K562 (cell line): ENCODE results near the gene TOMM70. TPM values are rescaled to one million over a fixed set of nuclear protein-coding genes. Genes with fewer than 3 reads are reported as not detected.

Experiments used
- ATAC-seq: fragments of 200-7000 bp; cut with Tn5 transposase; 3 replicates; pipeline ENCODE4 v1.9.1; 2020; ENCODE audit warnings: moderate library complexity
- BruUV-seq: library from RNA; stranded (reverse); fragments of 400-500 nt; replicated peaks from 2 replicates; lab custom pipeline; 2021; lab: Mats Ljungman, UMichigan
- CTCF ChIA-PET: fragments of 300-600 bp; formaldehyde crosslinking; extraction: SDS; loops from one replicate; lab custom pipeline; 2021; ENCODE audit warnings: low intra/inter-chr PET ratio; lab: Yijun Ruan, JAX
- POLR2A ChIA-PET: fragments of 300-600, 350-650 bp; sonication (Branson Sonifier 250); formaldehyde crosslinking; extraction: SDS; loops from one replicate; lab custom pipeline; 2021; ENCODE audit warnings: antibody characterized with exemption, inconsistent platforms; lab: Yijun Ruan, JAX
- DNase-seq, 4 experiments: peaks; one replicate each; pipeline versions ENCODE4 v3.0.0 to v3.0.0-alpha.2; 2011 to 2018; ENCODE audit warnings: low spot score in 3 of 4, mixed read lengths in 3 of 4; ENCODE audit errors: extremely low read depth in 1 of 4
- FAIRE-seq: peaks from 2 replicates; lab custom pipeline; 2011; peaks lifted over from hg19 to GRCh38; lab: Jason Lieb, UNC
- H2AFZ ChIP-seq: 2 replicates; pipeline ENCODE4 v1.6.0; 2011; ENCODE audit warnings: low read depth, low read length, control low read depth, inconsistent platforms
- H3K27ac ChIP-seq: fragments of 200-600 bp; 3 replicates; pipeline ENCODE4 v1.8.0; 2011; ENCODE audit warnings: low read depth, mild to moderate bottlenecking, control low read depth, inconsistent platforms, low read length, moderate library complexity, mixed read lengths; ENCODE audit errors: extremely low read depth
- H3K27me3 ChIP-seq, 2 experiments: fragments of 300-600 bp in 1 of 2; 2 replicates in 1 of 2; 3 replicates in 1 of 2; pipeline versions ENCODE4 v1.6.0 to v1.8.0; 2011; ENCODE audit warnings: inconsistent platforms in 2 of 2, low read length in 2 of 2, mild to moderate bottlenecking in 1 of 2, mixed read lengths in 1 of 2, moderate library complexity in 1 of 2; ENCODE audit not compliant: control insufficient read depth in 2 of 2, insufficient read depth in 2 of 2
- H3K36me3 ChIP-seq: fragments of 300-600 bp; 3 replicates; pipeline ENCODE4 v1.8.0; 2011; ENCODE audit warnings: mild to moderate bottlenecking, low read length, inconsistent platforms; ENCODE audit not compliant: control insufficient read depth, insufficient read depth
- H3K4me1 ChIP-seq, 2 experiments: fragments of 200-600 bp in 1 of 2; replicated peaks in 1 of 2; 2 replicates in 1 of 2; 3 replicates in 1 of 2; pipeline versions ENCODE4 v1.5.1 to v1.8.0; 2011; ENCODE audit warnings: inconsistent platforms in 2 of 2, low read length in 2 of 2, mild to moderate bottlenecking in 1 of 2, mixed read lengths in 1 of 2, moderate library complexity in 1 of 2; ENCODE audit not compliant: control insufficient read depth in 2 of 2, insufficient read depth in 2 of 2
- H3K4me2 ChIP-seq: 2 replicates; pipeline ENCODE4 v1.6.1; 2011; ENCODE audit warnings: low read length, control low read depth, inconsistent platforms, mixed read lengths; ENCODE audit not compliant: insufficient read depth
- H3K4me3 ChIP-seq: fragments of 200-600 bp; sonication (generic), shearing (Covaris generic); 2 replicates; pipeline ENCODE4 v1.5.1; 2016; ENCODE audit warnings: control low read depth, inconsistent platforms
- H3K79me2 ChIP-seq: fragments of 200-600 bp; 3 replicates; pipeline ENCODE4 v1.8.0; 2011; ENCODE audit warnings: low read length, inconsistent platforms; ENCODE audit not compliant: control insufficient read depth, insufficient read depth
- H3K9ac ChIP-seq, 2 experiments: 2 replicates each; pipeline versions ENCODE4 v1.6.0 to v1.6.1; 2011; ENCODE audit warnings: low read depth in 2 of 2, low read length in 2 of 2, control low read depth in 1 of 2, inconsistent platforms in 1 of 2, mild to moderate bottlenecking in 1 of 2, mixed read lengths in 1 of 2; ENCODE audit not compliant: insufficient read depth in 1 of 2
- H3K9me1 ChIP-seq: one replicate; pipeline ENCODE4 v1.6.0; 2011; ENCODE audit warnings: inconsistent platforms, mild to moderate bottlenecking, low read length, moderate library complexity; ENCODE audit not compliant: control insufficient read depth, insufficient read depth
- H3K9me3 ChIP-seq: replicated peaks from 2 replicates; pipeline ENCODE4 v1.5.1; 2011; ENCODE audit warnings: low read depth, low read length, inconsistent platforms; ENCODE audit not compliant: control insufficient read depth, insufficient read depth
- H4K20me1 ChIP-seq: replicated peaks from 2 replicates; pipeline ENCODE4 v1.6.1; 2011; ENCODE audit warnings: low read length, inconsistent platforms, mixed read lengths; ENCODE audit not compliant: control insufficient read depth, insufficient read depth
- BRD4 ChIP-seq: fragments of 200-600 bp; sonication (generic); IDR thresholded peaks from 2 replicates; pipeline ENCODE4 v1.6.1; 2017; ENCODE audit warnings: inconsistent platforms
- CBX1 ChIP-seq: sonication (generic); IDR thresholded peaks from 2 replicates; pipeline ENCODE4 v1.6.1; 2016; ENCODE audit warnings: antibody characterized with exemption, low read depth, mild to moderate bottlenecking
- CREM ChIP-seq: IDR thresholded peaks from 2 replicates; pipeline ENCODE4 v1.6.1; 2014; ENCODE audit warnings: antibody characterized with exemption, low read depth
- CSDE1 ChIP-seq, 2 experiments: fragments of 450-650 bp; IDR thresholded peaks; 2 replicates each; pipeline ENCODE4 v1.6.1; 2016; ENCODE audit warnings: mild to moderate bottlenecking in 1 of 2
- FOXP1 ChIP-seq: sonication (generic); formaldehyde crosslinking; IDR thresholded peaks from 2 replicates; pipeline ENCODE4 v1.8.0; 2022; ENCODE audit warnings: mild to moderate bottlenecking, missing genetic modification reagents
- ILK ChIP-seq: fragments of 450-650 bp; IDR thresholded peaks from 2 replicates; pipeline ENCODE4 v1.6.1; 2016; ENCODE audit warnings: missing genetic modification characterization, low read depth, mild to moderate bottlenecking, missing compliant biosample characterization, moderate library complexity, borderline replicate concordance
- MBD2 ChIP-seq: sonication (generic); IDR thresholded peaks from 2 replicates; pipeline ENCODE4 v1.6.1; 2016; ENCODE audit warnings: low read depth, borderline replicate concordance
- MEF2A ChIP-seq: IDR thresholded peaks from 2 replicates; pipeline ENCODE4 v1.6.1; 2011; ENCODE audit warnings: low read depth, mild to moderate bottlenecking, low read length, moderate library complexity; ENCODE audit not compliant: control insufficient read depth
- NCOA1 ChIP-seq: fragments of 450-650 bp; IDR thresholded peaks from 2 replicates; pipeline ENCODE4 v1.6.1; 2016; ENCODE audit warnings: low read depth
- OTX1 ChIP-seq: fragments of 450-650 bp; formaldehyde crosslinking; IDR thresholded peaks from 2 replicates; pipeline ENCODE4 v1.4.0; 2022; ENCODE audit warnings: mild to moderate bottlenecking
- SMAD2 ChIP-seq: fragments of 150-350 bp; IDR thresholded peaks from 2 replicates; pipeline ENCODE4 v1.6.1; 2014; ENCODE audit warnings: low read depth, mild to moderate bottlenecking, low read length
- ZNF217 ChIP-seq: sonication (generic); formaldehyde crosslinking; IDR thresholded peaks from 2 replicates; pipeline ENCODE4 v1.8.0; 2022; ENCODE audit warnings: mild to moderate bottlenecking, missing genetic modification reagents
- ZNF699 ChIP-seq: fragments of 250-450 bp; sonication (Bioruptor Pico); IDR thresholded peaks from 2 replicates; pipeline ENCODE4 v1.8.0; 2021; ENCODE audit warnings: mild to moderate bottlenecking, moderate library complexity; ENCODE audit not compliant: insufficient replicate concordance
- WGBS: fragments of 100-300 bp; shearing (Covaris generic); methylation state at CpG from one replicate; pipeline ENCODE4 v1.1.6; 2016; ENCODE audit warnings: low coverage, mixed read lengths; ENCODE audit not compliant: insufficient coverage; ENCODE audit errors: missing lambda C conversion rate; 5-methylcytosine and 5-hydroxymethylcytosine counted together
- in situ Hi-C: fragments of 300-500 bp; cut with MboI; formaldehyde crosslinking; loops from 4 replicates; pipeline ENCODE4 v1.15.0; 2018; ENCODE audit warnings: inconsistent platforms, mixed read lengths
- intact Hi-C: fragments of 100-400 bp; cut with micrococcal nuclease; formaldehyde crosslinking; loops from 2 replicates; pipeline ENCODE4 v1.14.2; 2022
- polyA plus RNA-seq, 8 experiments: library from polyadenylated mRNA; depleted of rRNA in 4 of 8; stranded (reverse) in 5 of 8; unstranded in 3 of 8; fragments of >200 nt; fragmentation: Nextera tagmentation in 2 of 8; fragmentation: Illumina TruSeq in 1 of 8; extraction: Ambion mirVana in 2 of 8; extraction: Trizol in 1 of 8; gene quantifications; 2 replicates each; pipeline versions ENCODE4 v1.2.1 to v1.2.3, GENCODE V29; 2011 to 2014; ENCODE audit warnings: inconsistent platforms in 1 of 8, missing spikeins in 1 of 8
- total RNA-seq, 7 experiments: library from RNA; depleted of rRNA in 6 of 7; stranded (reverse); fragments of >200 nt in 6 of 7; fragmentation: Illumina TruSeq in 2 of 7; extraction: Trizol in 2 of 7; gene quantifications; 2 replicates each; pipeline versions ENCODE4 v1.2.1 to v1.2.3, GENCODE V29; 2011 to 2021; ENCODE audit warnings: low replicate concordance in 1 of 7
- TF ChIP-seq, protein P1 (sequence below): fragments of 450-650 bp; formaldehyde crosslinking; IDR thresholded peaks from 2 replicates; pipeline ENCODE4 v1.4.0; 2022; ENCODE audit warnings: mild to moderate bottlenecking, moderate library complexity
- TF ChIP-seq, protein P2 (sequence below), 2 experiments: fragments of 450-650 bp in 1 of 2; sonication (generic) in 1 of 2; formaldehyde crosslinking in 1 of 2; IDR thresholded peaks in 1 of 2; conservative IDR thresholded peaks in 1 of 2; 2 replicates each; pipeline versions ENCODE4 v1.6.1 to v1.8.1; 2016 to 2023; ENCODE audit warnings: mild to moderate bottlenecking in 2 of 2, moderate library complexity in 2 of 2, inconsistent platforms in 1 of 2, missing genetic modification reagents in 1 of 2
- TF ChIP-seq, protein P3 (sequence below): fragments of 250-450 bp; sonication (Bioruptor Pico); IDR thresholded peaks from 2 replicates; pipeline ENCODE4 v1.9.0; 2021; ENCODE audit warnings: mild to moderate bottlenecking, inconsistent platforms

The TOMM70 gene
- total and polyA plus RNA-seq, 9 of the 15 experiments (the other 6 are each of a cell fraction or from before 2014, with no cell fraction given): 17.5 to 75.6 (median 54.9) TPM

- Histone ChIP-seq H3K27ac (no peak overlapping the region), H3K36me3 (no peaks in the 10 kb centered on the region), H3K27me3 (no peaks in the 10 kb centered on the region), H3K4me3 (no peak overlapping the region), H3K79me2 (no peaks in the 10 kb centered on the region), H4K20me1 (no peaks in the 10 kb centered on the region), H3K9me1 (no peaks in the 10 kb centered on the region), H3K4me1 (peaks cover 0 to 23% of the 10 kb centered on the region in 2 experiments; a peak in 3 of 5 replicates), H3K4me2 (no peak overlapping the region), H3K9ac (no peak overlapping the region)
- ChIA-PET CTCF (no interaction called here), POLR2A (interaction anchor here (1.3 to 2.0 kb wide), 3 partner anchors 10 to 25 kb away, joined by 3 to 9 read pairs (median 6); partner anchors contain the start of genes LNP1 and TOMM70)
- 30% methylated on average over 8 of the region's 8 CpGs for WGBS
- intact Hi-C loops: no loop called here
- ATAC-seq (peak; percentile 22), DNase-seq (no peak)
- in situ Hi-C loops: no loop called here
- no TSS peak for BruUV-seq
- TF ChIP-seq MEF2A (no peak), ZNF217 (CRISPR knock-in tag) (no peak), FOXP1 (CRISPR knock-in tag) (no peak), ZNF699 (CRISPR knock-in tag) (no peak), ILK (tag) (no peak), OTX1 (CRISPR knock-in tag) (no peak), CREM (no peak), MBD2 (no peak), BRD4 (no peak), SMAD2 (no peak), CSDE1 (IDR thresholded peaks at IDR 0.05) (no peak), CBX1 (no peak), NCOA1 (no peak)
- TF ChIP-seq, protein P1, sequence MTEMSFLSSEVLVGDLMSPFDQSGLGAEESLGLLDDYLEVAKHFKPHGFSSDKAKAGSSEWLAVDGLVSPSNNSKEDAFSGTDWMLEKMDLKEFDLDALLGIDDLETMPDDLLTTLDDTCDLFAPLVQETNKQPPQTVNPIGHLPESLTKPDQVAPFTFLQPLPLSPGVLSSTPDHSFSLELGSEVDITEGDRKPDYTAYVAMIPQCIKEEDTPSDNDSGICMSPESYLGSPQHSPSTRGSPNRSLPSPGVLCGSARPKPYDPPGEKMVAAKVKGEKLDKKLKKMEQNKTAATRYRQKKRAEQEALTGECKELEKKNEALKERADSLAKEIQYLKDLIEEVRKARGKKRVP (CRISPR knock-in tag): no peak
- TF ChIP-seq, protein P2, sequence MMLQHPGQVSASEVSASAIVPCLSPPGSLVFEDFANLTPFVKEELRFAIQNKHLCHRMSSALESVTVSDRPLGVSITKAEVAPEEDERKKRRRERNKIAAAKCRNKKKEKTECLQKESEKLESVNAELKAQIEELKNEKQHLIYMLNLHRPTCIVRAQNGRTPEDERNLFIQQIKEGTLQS (IDR thresholded peaks at IDR 0.05): no peak
- TF ChIP-seq, protein P2 (CRISPR knock-in tag; conservative IDR thresholded peaks at IDR 0.05): no peak
- TF ChIP-seq, protein P3, sequence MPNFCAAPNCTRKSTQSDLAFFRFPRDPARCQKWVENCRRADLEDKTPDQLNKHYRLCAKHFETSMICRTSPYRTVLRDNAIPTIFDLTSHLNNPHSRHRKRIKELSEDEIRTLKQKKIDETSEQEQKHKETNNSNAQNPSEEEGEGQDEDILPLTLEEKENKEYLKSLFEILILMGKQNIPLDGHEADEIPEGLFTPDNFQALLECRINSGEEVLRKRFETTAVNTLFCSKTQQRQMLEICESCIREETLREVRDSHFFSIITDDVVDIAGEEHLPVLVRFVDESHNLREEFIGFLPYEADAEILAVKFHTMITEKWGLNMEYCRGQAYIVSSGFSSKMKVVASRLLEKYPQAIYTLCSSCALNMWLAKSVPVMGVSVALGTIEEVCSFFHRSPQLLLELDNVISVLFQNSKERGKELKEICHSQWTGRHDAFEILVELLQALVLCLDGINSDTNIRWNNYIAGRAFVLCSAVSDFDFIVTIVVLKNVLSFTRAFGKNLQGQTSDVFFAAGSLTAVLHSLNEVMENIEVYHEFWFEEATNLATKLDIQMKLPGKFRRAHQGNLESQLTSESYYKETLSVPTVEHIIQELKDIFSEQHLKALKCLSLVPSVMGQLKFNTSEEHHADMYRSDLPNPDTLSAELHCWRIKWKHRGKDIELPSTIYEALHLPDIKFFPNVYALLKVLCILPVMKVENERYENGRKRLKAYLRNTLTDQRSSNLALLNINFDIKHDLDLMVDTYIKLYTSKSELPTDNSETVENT (CRISPR knock-in tag): no peak
- TF ChIP-seq, all 486 proteins: peak for 0
- FAIRE-seq: no peak
- Histone ChIP-seq H2AFZ (peak overlapping the region; percentile 68), H3K9me3 (no peaks in the 10 kb centered on the region)
These were observed 25.3 kb upstream of the TOMM70 start for GRCh38 chr3:100426067-100426682.
